T-helper 2 cell (primary cell): ENCODE data around the gene ADCK1.
"Not testable (repeated sequence)": the region's sequence is repeated elsewhere in the genome, so short reads cannot be mapped to it uniquely, and the experiment has no call there.

Source experiments
- DNase-seq, 5 experiments: peaks; one replicate each; pipeline versions ENCODE4 v3.0.0 to v3.0.0-alpha.2; 2012 to 2022

The ADCK1 gene

DNA sequence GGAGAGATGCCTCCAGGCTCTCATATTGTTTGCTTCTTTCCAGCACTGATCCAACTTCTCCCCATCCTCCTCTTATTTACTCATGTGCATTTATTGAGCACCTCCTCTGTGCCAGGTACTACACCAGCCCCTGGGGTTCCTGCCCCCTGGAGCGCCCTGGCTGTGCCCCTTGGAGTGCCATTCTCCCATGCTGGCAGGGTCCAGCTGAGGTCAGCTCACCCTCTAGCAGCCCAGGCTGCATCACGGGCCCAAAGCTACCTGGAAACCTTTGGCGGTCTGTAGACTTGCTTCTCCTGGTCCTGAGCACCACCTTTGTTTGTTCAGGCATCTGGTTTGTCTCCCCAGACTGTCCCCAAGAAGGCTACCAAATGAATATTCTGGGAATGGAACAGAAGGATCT lies 67.0 kb downstream of the ADCK1 start:
- no peak for DNase-seq

GRCh38 chr14:77867476-77867875 lies 67.6 kb downstream of the ADCK1 start:
- no peak for DNase-seq

- DNase-seq, result no peak
Measured at GRCh38 chr14:77868552-77869285, 68.8 kb downstream of the ADCK1 start.

- no peak for DNase-seq
Measured at GRCh38 chr14:77869340-77869739, 69.4 kb downstream of the ADCK1 start.

GRCh38 chr14:77870646-77871045 lies 70.7 kb downstream of the ADCK1 start:
- DNase-seq, result no peak

GRCh38 chr14:77872152-77872551 lies 72.2 kb downstream of the ADCK1 start:
- no peak for DNase-seq

- no peak for DNase-seq
Measured at GRCh38 chr14:77872983-77873382, 73.1 kb downstream of the ADCK1 start.

- DNase-seq, result no peak
Measured at GRCh38 chr14:77878783-77879182, 78.9 kb downstream of the ADCK1 start.

GRCh38 chr14:77880056-77880455 lies 80.1 kb downstream of the ADCK1 start:
- no peak for DNase-seq

GRCh38 chr14:77882098-77882497 lies 82.2 kb downstream of the ADCK1 start:
- DNase-seq, result no peak

GRCh38 chr14:77882636-77883035 lies 82.7 kb downstream of the ADCK1 start:
- DNase-seq, result no peak

- no peak for DNase-seq
Measured at GRCh38 chr14:77883131-77883846, 83.4 kb downstream of the ADCK1 start.

- DNase-seq, result peak in 1 of 5 experiments; percentile 8
Measured at GRCh38 chr14:77883847-77884238, 83.9 kb downstream of the ADCK1 start.

DNA sequence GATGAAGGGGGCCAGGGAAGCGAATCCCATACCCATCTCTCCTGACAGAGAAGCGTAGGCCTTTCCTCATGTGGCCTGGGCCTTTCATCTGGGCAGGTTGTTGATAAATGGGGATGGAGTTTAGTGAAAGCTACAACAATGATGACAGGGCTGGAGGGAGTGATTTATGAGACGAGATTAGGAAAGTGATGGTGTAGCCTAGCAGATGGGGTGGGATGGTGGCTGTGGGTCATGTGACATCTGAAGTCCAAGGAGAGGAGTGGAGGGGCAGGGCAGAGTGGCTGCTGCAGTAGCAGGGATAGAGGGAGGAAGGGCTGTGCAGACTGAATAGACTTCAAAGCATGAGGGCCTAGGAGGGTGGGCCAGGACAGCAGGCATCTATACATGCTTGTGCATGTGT lies 85.5 kb downstream of the ADCK1 start:
- DNase-seq, result no peak

GRCh38 chr14:77886010-77886409 lies 86.1 kb downstream of the ADCK1 start:
- DNase-seq, result no peak

DNA sequence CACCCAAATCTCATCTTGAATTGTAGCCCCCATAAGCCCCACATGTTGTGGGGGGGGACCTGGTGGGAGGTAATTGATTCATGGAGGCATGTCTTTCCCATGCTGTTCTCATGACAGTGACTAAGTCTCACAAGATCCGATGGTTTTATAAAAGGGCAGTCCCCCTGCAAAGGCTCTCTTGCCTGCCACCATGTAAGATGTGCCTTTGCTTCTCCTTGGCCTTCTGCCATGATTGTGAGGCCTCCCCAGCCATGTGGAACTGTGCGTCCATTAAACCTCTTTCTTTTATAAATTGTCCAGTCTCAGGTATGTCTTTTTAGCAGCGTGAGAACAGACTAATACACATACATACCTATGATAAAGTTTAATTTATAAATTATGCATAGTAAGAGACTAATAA lies 89.0 kb downstream of the ADCK1 start:
- DNase-seq, result not testable (repeated sequence)

DNA sequence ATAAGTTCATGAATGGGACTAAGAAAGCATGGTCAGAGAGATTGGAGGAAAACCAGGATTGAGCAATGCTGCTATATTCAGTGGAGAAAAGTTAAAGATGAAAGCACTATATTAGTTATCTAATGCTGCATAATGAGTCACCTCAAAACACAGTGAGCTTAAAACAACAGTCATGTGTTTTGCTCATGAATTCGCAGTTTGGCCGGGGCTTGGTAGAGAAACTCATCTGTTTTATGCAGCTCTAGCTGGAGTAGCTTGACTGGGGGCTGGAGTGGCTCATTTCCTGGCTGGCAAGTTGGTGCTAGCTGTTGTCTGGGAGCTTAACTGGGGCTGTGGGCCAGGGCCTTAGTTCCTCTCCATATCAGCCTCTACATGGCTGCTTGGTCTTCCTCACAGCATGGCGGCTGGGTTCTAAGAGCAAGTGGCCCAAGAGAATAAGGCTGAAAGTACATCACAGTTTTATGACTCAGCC lies 90.1 kb downstream of the ADCK1 start:
- no peak for DNase-seq

- no peak for DNase-seq
Measured at GRCh38 chr14:77890873-77891272, 91.0 kb downstream of the ADCK1 start.

DNA sequence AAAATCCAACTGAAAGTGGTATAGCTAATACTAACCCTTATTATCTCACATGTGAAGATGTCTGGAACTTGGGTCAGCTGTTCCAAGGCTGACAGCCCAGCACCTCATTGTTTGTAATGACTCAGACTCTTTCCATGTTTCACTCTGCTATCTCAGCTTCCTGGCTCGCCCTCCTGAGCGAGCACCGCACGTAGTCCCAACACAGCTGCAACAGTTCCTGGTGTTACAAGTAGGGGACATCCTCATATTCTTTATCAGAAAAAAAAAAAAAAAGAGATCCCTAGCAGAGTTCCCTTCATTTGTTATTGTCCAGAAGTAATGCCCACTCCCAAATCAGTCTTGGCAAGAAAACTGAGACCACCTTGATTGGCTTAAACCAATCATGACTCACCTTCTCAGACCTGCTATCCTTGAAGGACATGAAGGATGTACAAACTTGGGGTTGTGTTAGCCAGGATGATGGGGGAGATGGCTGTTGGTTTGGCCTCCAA lies 92.5 kb downstream of the ADCK1 start:
- no peak for DNase-seq

- no peak for DNase-seq
Measured at GRCh38 chr14:77892890-77893484, 93.1 kb downstream of the ADCK1 start.

GRCh38 chr14:77897374-77897773 lies 97.5 kb downstream of the ADCK1 start:
- no peak for DNase-seq

GRCh38 chr14:77902811-77903210 lies 102.9 kb downstream of the ADCK1 start:
- DNase-seq, result no peak

- DNase-seq, result no peak
Measured at GRCh38 chr14:77903221-77903620, 103.3 kb downstream of the ADCK1 start.
